Hypothalamus (tissue), 51 donors: ENCODE measurements around the gene ATXN1.
"Not testable (repeated sequence)": the region's sequence is repeated elsewhere in the genome, so short reads cannot be mapped to it uniquely, and the experiment has no call there.

ENCODE experiments used
- DNase-seq, 51 donors: peaks; one replicate each; lab custom pipeline; 2025; lab: John Stamatoyannopoulos, UW

ATXN1 gene

DNA sequence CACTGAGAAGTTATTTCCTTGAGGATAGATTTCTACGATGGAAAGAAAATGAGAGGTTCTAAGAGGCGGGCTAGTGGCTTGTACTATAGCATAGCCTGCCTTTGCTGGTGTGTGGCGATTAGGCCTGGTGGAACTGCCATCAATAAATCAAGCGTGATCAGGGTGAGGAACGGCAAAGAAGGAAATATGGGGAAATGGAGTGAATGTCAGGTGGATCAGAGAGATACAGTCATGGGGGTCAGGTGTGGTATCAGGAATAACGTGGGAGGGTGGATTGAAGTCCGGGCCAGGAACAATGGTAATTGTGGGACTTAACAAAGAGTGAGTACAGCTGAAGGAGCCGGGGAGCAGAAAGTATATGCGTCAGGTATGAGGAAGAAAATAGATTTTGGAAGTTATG is 500.7 kb downstream of the ATXN1 start:
- DNase-seq, result not testable (repeated sequence)

- DNase-seq, result not testable (repeated sequence)
Observed at GRCh38 chr6:16259604-16260003, 501.7 kb downstream of the ATXN1 start.

- DNase-seq, result peak in 4 of 51 donors; percentile 10 to 48 (median 15)
Observed at GRCh38 chr6:16258709-16259075, 502.6 kb downstream of the ATXN1 start.

- DNase-seq, result peak in 32 of 51 donors; percentile 8 to 86 (median 50)
Observed at GRCh38 chr6:16257999-16258708, 503.1 kb downstream of the ATXN1 start.

DNA sequence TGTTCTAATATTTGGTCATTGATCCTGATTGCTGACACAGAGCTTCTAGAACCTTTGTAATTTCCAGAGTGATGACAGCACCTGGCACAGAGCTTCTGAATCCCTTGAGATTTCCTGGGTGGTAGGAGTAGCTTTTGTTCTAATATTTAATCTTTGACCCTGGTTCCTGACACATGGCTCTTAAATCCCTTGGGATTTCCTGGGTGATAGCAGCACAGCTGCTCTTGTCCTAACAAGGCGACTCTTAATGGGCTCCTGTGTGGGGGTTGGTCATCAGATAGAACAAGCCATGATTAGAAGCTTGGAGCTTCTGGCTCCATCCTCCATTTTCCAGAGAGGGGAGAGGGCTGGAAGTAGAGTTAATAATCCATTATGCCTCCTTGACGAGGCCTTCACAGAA is 504.5 kb downstream of the ATXN1 start:
- no peak for DNase-seq

- no peak for DNase-seq
Observed at GRCh38 chr6:16254535-16254934, 506.7 kb downstream of the ATXN1 start.

- DNase-seq, result no peak
Observed at GRCh38 chr6:16253399-16254144, 507.7 kb downstream of the ATXN1 start.

DNA sequence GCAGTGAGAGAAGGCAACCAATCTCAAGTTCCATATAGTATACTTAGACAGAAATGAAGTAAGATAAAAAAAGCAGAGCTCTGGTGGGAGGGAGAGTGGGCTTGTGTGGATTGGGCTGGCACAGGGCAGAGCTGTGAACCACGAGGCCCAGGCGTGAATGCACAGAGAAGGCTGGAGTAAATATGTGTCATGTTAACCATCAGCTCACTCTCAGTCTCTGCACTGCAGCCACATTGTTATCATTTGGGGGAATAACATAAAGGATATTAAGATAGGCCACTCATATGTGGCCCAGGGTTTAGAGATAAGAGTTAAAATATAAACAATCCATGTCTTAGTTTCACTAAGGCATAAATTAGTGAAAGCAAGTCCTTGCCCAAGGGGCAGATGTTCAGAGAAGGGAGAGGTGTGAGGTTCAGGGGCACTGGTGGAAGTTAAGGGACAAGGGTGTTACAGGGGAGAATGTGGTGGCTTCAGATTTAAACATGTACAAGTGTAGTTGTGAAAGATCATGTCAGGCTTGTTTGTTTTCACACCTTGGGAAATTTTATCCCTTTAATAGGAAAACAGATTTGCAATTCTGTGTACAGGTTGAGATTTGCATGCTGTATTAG is 508.5 kb downstream of the ATXN1 start:
- DNase-seq, result peak in 1 of 51 donors; percentile 18

- no peak for DNase-seq
Observed at GRCh38 chr6:16251706-16252105, 509.6 kb downstream of the ATXN1 start.

DNA sequence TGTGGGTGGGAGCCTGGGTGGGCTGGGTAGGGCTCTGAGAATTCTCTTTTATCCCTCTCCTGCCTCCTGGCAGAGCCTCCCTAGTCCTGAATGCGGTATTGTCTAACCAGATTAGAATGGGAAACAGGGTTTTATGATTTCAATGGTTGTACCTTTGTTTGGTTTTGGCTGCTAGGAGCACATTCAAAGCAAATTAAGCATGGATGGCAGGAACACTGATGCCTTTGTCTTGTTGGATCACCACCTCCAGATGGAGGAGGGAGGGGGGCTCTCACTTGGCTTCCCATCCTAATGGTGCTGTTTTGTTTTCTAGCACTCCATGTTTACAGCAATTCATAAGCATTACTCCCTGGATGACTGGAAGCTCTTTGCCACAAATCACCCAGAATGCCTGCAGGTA is 511.3 kb downstream of the ATXN1 start:
- peak in 13 of 51 donors; percentile 13 to 71 (median 30) for DNase-seq
